GM19328 (cell line): ENCODE data around the gene DLG2.
A peak's percentile ranks its signal among the peaks of the same experiment; 100 is the strongest.

Experiments
- ATAC-seq: cut with Tn5 transposase; IDR thresholded peaks from one replicate; pipeline ENCODE4 v1.9.1; 2021; ENCODE audit warnings: mild to moderate bottlenecking, moderate library complexity; ENCODE audit not compliant: unreplicated experiment

DLG2 gene

DNA sequence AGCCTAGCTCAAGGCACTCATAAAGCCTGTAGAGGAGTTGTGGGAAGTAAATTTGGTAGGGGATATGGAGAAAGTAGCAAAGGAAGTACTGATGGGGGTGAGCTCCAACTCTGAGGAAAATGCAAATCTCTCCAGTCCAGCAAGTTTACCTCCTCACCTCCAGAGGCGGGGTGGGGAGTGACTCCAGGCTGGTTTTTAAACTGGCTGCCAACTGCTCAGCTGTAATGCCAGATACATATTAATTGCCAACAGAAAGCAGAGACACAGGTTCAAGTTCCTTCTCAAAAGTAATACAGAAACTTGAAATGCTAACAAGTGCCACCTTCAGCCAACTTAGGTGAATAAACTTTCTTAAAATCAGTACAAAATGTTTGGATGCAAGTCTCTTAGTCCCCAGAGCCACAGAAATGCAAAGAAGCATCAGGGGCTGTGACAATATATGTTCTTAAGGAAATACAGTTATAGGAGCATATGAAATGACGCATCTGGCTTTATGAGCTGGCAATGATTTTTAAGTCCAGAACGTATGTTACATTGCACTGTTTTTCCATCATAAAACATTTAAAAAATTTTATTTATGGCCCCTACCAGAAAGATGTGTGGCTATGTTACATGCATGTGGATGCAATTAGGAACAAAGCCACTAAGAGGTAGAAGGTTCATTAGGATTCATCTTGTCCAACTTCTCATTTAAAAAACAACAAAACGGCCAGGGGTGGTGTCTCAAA is 1904.6 kb downstream of the DLG2 start:
- ATAC-seq: no peak

- ATAC-seq: no peak
These were observed 1905.9 kb downstream of the DLG2 start for GRCh38 chr11:83721263-83721662.

GRCh38 chr11:83720675-83721074 is 1906.5 kb downstream of the DLG2 start:
- ATAC-seq: no peak

GRCh38 chr11:83717537-83717936 is 1909.6 kb downstream of the DLG2 start:
- ATAC-seq: no peak

- ATAC-seq: no peak
These were observed 1911.1 kb downstream of the DLG2 start for GRCh38 chr11:83715927-83716535.

DNA sequence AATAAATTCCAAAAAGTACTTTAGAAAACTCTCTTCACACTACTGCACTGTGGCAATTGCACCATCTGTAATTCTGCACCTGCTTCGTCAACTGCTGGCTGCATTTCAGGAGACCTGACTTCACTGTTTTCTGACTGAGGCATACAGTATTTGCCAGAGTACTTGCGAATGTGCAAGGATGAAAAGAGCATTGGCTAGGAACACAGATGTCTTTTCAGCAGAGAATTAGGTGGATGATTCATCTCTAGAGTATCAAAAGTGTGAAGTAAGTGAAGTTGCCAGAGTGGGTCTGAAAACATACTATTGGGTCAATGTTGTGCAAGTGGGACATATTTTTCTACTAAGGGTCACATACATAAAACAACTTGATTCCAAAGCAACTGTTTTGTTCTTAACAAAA is 1913.4 kb downstream of the DLG2 start:
- ATAC-seq: no peak

GRCh38 chr11:83711106-83711527 is 1916.0 kb downstream of the DLG2 start:
- no peak for ATAC-seq

GRCh38 chr11:83709434-83709833 is 1917.7 kb downstream of the DLG2 start:
- ATAC-seq: no peak

DNA sequence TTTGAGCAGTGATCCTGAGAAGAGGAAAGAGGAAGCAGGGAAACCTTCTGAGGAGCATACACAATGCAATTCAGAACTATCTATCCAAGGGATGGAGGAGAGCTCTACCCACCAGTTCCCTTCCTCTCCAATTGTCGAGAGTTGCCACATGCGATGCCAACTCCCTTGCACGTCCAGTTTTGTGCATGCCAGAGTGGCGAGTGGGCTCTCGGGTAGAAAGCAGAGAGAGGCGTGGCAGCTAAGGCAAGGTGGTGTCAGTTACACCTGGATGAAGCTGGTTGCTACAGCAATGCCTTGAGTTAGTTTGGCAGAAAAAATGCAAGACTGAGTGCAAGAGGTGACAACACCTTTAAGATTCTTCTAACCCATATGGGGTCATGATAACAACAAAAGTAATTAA is 1920.6 kb downstream of the DLG2 start:
- no peak for ATAC-seq

DNA sequence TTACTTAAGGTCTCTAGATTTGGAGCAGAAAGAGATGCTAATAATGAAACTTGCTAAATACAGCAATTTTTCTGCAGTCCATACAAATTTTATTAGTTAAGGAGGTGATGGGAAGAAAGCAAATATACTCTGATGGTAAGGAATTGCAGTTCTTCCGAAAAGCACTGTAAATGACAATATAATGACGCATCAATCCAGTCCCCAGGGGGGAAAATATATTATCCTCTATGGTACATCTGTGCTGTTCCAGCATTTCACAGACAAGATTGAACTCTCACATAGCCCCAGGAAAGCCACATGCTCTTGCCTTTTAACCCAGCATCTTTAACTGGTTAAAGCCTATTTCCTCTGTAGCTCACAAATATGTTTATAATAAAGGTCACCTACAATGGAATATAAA is 1924.3 kb downstream of the DLG2 start:
- no peak for ATAC-seq

- ATAC-seq: no peak
These were observed 1929.6 kb downstream of the DLG2 start for GRCh38 chr11:83697518-83697917.

DNA sequence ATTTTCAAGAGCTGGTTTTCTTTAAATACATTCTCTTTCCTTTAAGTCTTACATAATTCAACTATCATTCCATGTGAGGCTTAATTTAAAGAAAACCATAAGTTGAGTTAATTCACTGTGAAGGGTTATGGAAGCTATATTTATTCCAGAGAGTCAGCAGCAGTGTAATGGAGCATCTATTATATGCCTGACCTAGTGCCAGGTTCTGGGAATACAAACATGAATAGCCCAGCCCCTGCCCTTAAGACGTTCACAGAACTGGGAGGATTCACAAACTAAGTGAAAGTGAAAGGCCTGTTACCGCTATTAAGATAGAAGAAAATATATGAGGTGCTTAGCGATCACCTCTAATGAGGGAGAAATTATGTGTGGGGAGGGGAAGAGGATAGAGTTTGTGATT is 1932.1 kb downstream of the DLG2 start:
- no peak for ATAC-seq

DNA sequence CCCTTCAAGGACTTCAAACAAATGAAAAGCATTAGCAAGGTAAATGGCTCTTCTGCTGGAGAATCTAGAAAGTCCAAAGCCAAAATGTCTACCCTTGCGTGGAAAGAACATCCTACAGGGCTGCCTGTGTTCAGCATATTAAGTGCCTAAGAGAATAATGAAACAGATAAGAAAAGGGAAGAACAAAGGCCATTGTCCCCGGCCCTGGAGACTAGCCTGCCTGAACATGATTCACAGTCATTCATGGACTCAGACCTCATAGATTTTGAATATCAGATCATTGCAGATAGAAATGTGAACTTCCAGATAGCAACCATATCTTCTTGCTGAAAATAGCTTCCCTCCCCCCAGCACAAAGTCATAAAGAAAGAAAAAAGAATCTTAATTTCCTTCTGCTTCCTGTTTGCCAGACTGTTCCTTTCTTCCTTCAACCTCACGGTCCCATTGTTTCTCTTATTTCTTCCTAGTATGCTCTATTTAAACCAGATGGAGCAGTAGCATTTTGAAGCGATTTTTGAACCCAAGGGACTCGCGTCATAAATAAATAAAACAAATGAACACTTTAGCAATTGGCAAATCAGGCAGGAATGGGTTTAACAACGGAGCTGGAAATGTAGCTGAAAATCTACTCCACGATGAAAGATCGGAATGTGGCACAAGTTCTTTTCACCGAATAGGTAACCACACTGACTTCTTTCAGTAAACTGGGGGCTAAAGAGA is 1932.8 kb downstream of the DLG2 start:
- no peak for ATAC-seq

GRCh38 chr11:83693306-83693992 is 1933.7 kb downstream of the DLG2 start:
- ATAC-seq: no peak

- ATAC-seq: no peak
These were observed 1934.5 kb downstream of the DLG2 start for GRCh38 chr11:83692675-83693074.

DNA sequence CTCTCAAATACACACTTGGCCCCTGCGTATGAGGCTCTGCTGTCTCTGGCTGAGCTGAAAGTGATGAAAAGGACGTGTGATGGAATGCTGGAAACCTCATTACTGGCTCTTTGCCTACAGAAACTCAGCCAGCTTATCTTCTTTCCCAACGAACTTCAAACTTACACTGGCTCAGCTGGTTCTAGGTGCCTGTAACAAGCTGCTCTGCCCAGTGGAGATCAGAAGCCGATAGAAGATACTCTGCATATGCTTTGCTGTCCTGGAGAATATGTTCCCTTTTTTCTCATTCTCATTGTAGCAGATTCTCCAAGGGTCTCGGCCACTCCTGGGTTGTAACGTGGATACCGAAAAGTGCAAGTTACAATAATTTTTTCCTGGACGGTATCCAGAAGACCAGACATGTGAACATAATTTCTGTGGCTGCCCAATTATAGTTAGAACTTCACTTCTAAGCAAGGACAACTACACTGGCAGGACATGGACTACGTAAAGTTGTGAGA is 1935.6 kb downstream of the DLG2 start:
- no peak for ATAC-seq

- no peak for ATAC-seq
These were observed 1937.9 kb downstream of the DLG2 start for GRCh38 chr11:83689144-83689780.

DNA sequence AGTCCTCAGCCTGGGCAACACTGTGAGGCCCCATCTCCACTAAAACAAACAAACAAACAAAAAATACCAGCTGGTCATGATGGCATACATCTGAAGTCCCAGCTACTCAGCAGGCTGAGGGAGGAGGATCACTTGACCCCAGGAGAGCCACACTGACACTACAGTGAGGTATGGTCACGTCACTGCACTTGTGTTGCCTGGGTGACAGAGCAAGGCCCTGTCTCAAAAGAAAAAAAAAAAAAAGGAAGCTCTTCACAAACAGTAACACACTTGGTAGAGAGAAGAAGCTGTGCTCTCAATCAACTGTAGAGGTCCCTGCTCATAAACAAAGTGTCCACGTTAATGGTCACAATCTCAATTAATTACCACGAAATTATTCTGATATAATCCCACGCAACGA is 1939.4 kb downstream of the DLG2 start:
- ATAC-seq: no peak

- no peak for ATAC-seq
These were observed 1941.4 kb downstream of the DLG2 start for GRCh38 chr11:83685730-83686129.

- no peak for ATAC-seq
These were observed 1943.1 kb downstream of the DLG2 start for GRCh38 chr11:83684071-83684470.

DNA sequence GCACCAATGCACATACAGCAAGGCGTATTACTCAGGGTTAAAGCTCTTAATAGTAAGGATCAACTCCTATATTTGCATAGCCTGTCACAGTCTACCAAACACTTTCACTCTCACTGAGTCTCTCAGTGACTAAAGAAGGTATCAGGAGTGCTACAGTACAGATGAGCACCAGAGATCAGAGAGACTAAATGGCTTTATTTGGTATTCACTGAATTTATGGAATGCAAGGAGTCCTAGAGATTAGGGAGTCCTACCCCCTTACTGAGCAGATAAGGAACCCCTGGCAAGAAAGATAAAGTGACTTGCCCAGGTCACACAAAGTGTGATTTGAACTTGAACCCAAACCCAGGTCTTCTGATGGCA is 1944.6 kb downstream of the DLG2 start:
- ATAC-seq: peak; percentile 94
